WTC11 (cell line): Measurements from ENCODE around the gene KCND2.

ENCODE experiments used
- CTCF ChIP-seq: fragments of 200-600 bp; IDR thresholded peaks from 2 replicates; pipeline ENCODE4 v1.8.0; 2022; ENCODE audit warnings: antibody characterized with exemption
- FOXJ3 ChIP-seq: sonication (generic); formaldehyde crosslinking; IDR thresholded peaks from 2 replicates; pipeline ENCODE4 v1.9.0; 2021; ENCODE audit warnings: missing genetic modification reagents, mild to moderate bottlenecking, borderline replicate concordance
- GABPB1 ChIP-seq: sonication (generic); formaldehyde crosslinking; IDR thresholded peaks from 2 replicates; pipeline ENCODE4 v1.8.1; 2023; ENCODE audit warnings: mild to moderate bottlenecking, missing genetic modification reagents
- JUN ChIP-seq: sonication (generic); formaldehyde crosslinking; IDR thresholded peaks from 2 replicates; pipeline ENCODE4 v1.8.0; 2023; ENCODE audit warnings: mild to moderate bottlenecking, missing genetic modification reagents
- MAX ChIP-seq: sonication (generic); formaldehyde crosslinking; IDR thresholded peaks from 2 replicates; pipeline ENCODE4 v1.8.0; 2022; ENCODE audit warnings: mild to moderate bottlenecking, missing genetic modification reagents
- NFE2L1 ChIP-seq: sonication (generic); formaldehyde crosslinking; IDR thresholded peaks from 2 replicates; pipeline ENCODE4 v1.8.1; 2023; ENCODE audit warnings: missing genetic modification reagents
- NR1H2 ChIP-seq: sonication (generic); formaldehyde crosslinking; IDR thresholded peaks from 2 replicates; pipeline ENCODE4 v1.9.0; 2021; ENCODE audit warnings: mild to moderate bottlenecking, moderate library complexity, missing genetic modification reagents
- TP53 ChIP-seq: sonication (generic); formaldehyde crosslinking; IDR thresholded peaks from 2 replicates; pipeline ENCODE4 v1.8.1; 2023; ENCODE audit warnings: mild to moderate bottlenecking, missing genetic modification reagents
- ZNF138 ChIP-seq: sonication (generic); formaldehyde crosslinking; conservative IDR thresholded peaks from 2 replicates; pipeline ENCODE4 v1.8.1; 2022; ENCODE audit warnings: mild to moderate bottlenecking, moderate library complexity, missing genetic modification reagents
- ZNF232 ChIP-seq: sonication (generic); formaldehyde crosslinking; IDR thresholded peaks from 2 replicates; pipeline ENCODE4 v1.8.0; 2022; ENCODE audit warnings: mild to moderate bottlenecking, missing genetic modification reagents
- ZNF317 ChIP-seq: sonication (generic); formaldehyde crosslinking; IDR thresholded peaks from 2 replicates; pipeline ENCODE4 v1.8.1; 2023; ENCODE audit warnings: low read depth, mild to moderate bottlenecking, moderate library complexity, missing genetic modification reagents, borderline replicate concordance
- ZNF425 ChIP-seq: fragments of 250-450 bp; sonication (Bioruptor Pico); conservative IDR thresholded peaks from 2 replicates; pipeline ENCODE4 v1.9.0; 2021; ENCODE audit warnings: mild to moderate bottlenecking
- TF ChIP-seq, protein P1 (sequence below): sonication (generic); formaldehyde crosslinking; IDR thresholded peaks from 2 replicates; pipeline ENCODE4 v1.8.0; 2022; ENCODE audit warnings: mild to moderate bottlenecking, missing genetic modification reagents
- TF ChIP-seq, protein P2 (sequence below): sonication (generic); formaldehyde crosslinking; IDR thresholded peaks from 2 replicates; pipeline ENCODE4 v1.8.1; 2022; ENCODE audit warnings: low read depth, mild to moderate bottlenecking, moderate library complexity, missing genetic modification reagents, borderline replicate concordance

- no peak for TF ChIP-seq ZNF138 (CRISPR knock-in tag)
- no peak for TF ChIP-seq ZNF232
- no peak for TF ChIP-seq NFE2L1 (CRISPR knock-in tag)
- no peak for TF ChIP-seq FOXJ3 (CRISPR knock-in tag)
- no peak for TF ChIP-seq CTCF
- TF ChIP-seq GABPB1, result no peak
- no peak for TF ChIP-seq JUN
- no peak for TF ChIP-seq NR1H2
- no peak for TF ChIP-seq ZNF425 (CRISPR knock-in tag)
- TF ChIP-seq MAX (CRISPR knock-in tag), result no peak
- no peak for TF ChIP-seq ZNF317
- no peak for TF ChIP-seq TP53 (CRISPR knock-in tag)
- TF ChIP-seq, protein P1, sequence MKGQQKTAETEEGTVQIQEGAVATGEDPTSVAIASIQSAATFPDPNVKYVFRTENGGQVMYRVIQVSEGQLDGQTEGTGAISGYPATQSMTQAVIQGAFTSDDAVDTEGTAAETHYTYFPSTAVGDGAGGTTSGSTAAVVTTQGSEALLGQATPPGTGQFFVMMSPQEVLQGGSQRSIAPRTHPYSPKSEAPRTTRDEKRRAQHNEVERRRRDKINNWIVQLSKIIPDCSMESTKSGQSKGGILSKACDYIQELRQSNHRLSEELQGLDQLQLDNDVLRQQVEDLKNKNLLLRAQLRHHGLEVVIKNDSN (CRISPR knock-in tag), result no peak
- TF ChIP-seq, protein P2, sequence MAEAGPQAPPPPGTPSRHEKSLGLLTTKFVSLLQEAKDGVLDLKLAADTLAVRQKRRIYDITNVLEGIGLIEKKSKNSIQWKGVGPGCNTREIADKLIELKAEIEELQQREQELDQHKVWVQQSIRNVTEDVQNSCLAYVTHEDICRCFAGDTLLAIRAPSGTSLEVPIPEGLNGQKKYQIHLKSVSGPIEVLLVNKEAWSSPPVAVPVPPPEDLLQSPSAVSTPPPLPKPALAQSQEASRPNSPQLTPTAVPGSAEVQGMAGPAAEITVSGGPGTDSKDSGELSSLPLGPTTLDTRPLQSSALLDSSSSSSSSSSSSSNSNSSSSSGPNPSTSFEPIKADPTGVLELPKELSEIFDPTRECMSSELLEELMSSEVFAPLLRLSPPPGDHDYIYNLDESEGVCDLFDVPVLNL (CRISPR knock-in tag), result no peak
Measured at GRCh38 chr7:120480930-120481329, 208.0 kb downstream of the KCND2 start.
